Epithelial cell of proximal tubule (primary cell): ENCODE data around the gene PGAP6. TPM values are rescaled to one million over a fixed set of nuclear protein-coding genes. Genes with fewer than 3 reads are reported as not detected.

Experiments
- DNase-seq: peaks from one replicate; pipeline ENCODE4 v3.0.0-alpha.2; 2011; ENCODE audit warnings: low read depth
- H3K4me3 ChIP-seq: 2 replicates; pipeline ENCODE4 v1.5.1; 2011; ENCODE audit warnings: low read depth, mild to moderate bottlenecking, low read length
- CTCF ChIP-seq: conservative IDR thresholded peaks from 2 replicates; pipeline ENCODE4 v1.5.1; 2012; ENCODE audit warnings: low read depth, mild to moderate bottlenecking, low read length
- total RNA-seq: library from RNA; depleted of rRNA; stranded (reverse); fragments of >200 nt; gene quantifications from 2 replicates; pipeline ENCODE4 v1.2.3, GENCODE V29; 2015

PGAP6 gene
- total RNA-seq, 1 donor from 2014 or later: 87.2 TPM

GRCh38 chr16:410516-411178 is 28.9 kb upstream of the PGAP6 start:
- no peak for TF ChIP-seq CTCF

GRCh38 chr16:407253-407652 is 25.5 kb upstream of the PGAP6 start:
- H3K4me3 ChIP-seq: no peak overlapping the region
- no peak for DNase-seq
- no peak for TF ChIP-seq CTCF

More at GRCh38 chr16:410516-411178, 28.9 kb upstream of the PGAP6 start:
- DNase-seq: no peak
- no peak overlapping the region for H3K4me3 ChIP-seq

- no peak for TF ChIP-seq CTCF
- DNase-seq: no peak
- H3K4me3 ChIP-seq: no peak overlapping the region
Observed at GRCh38 chr16:405548-406506, 24.0 kb upstream of the PGAP6 start.

- DNase-seq: no peak
- no peak overlapping the region for H3K4me3 ChIP-seq
- no peak for TF ChIP-seq CTCF
Observed at GRCh38 chr16:404971-405486, 23.3 kb upstream of the PGAP6 start.

- peak within 1 kb of the TSS; percentile 94 for H3K4me3 ChIP-seq
- no peak for DNase-seq
- peak; percentile 42 for TF ChIP-seq CTCF
Observed at GRCh38 chr16:401468-402348, 19.9 kb upstream of the PGAP6 start, which contains the start of gene DECR2. Gene DECR2, plus strand, starts transcription at chr16:401885. Its CDS starts 79 bp downstream, at chr16:401964.

- TF ChIP-seq CTCF: no peak
- H3K4me3 ChIP-seq: peak overlapping the region; percentile 94
- no peak for DNase-seq
Observed at GRCh38 chr16:400061-400591, 18.3 kb upstream of the PGAP6 start.
